ENCODE results near the gene NGDN.

GRCh38 chr14:23432102-23432925 is 37.2 kb upstream of the NGDN start:
- TF ChIP-seq, protein P1, sequence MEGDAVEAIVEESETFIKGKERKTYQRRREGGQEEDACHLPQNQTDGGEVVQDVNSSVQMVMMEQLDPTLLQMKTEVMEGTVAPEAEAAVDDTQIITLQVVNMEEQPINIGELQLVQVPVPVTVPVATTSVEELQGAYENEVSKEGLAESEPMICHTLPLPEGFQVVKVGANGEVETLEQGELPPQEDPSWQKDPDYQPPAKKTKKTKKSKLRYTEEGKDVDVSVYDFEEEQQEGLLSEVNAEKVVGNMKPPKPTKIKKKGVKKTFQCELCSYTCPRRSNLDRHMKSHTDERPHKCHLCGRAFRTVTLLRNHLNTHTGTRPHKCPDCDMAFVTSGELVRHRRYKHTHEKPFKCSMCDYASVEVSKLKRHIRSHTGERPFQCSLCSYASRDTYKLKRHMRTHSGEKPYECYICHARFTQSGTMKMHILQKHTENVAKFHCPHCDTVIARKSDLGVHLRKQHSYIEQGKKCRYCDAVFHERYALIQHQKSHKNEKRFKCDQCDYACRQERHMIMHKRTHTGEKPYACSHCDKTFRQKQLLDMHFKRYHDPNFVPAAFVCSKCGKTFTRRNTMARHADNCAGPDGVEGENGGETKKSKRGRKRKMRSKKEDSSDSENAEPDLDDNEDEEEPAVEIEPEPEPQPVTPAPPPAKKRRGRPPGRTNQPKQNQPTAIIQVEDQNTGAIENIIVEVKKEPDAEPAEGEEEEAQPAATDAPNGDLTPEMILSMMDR (IDR thresholded peaks at IDR 0.05; ENCODE audit: extremely low read depth in 1 of 2, insufficient read depth in 1 of 2, low read depth in 1 of 2, low read length in 2 of 2), result no peak
- TF ChIP-seq POLR2AphosphoS5 (IDR thresholded peaks at IDR 0.05; ENCODE audit: insufficient read depth, low read depth, low read length) (no peak), POLR2A (IDR thresholded peaks at IDR 0.05; ENCODE audit: low read depth, low read length) (no peak), EZH2 (IDR thresholded peaks at IDR 0.05; ENCODE audit: borderline replicate concordance, low read depth, low read length, severe bottlenecking) (no peak)
